ENCODE measurements around the gene HUNK.
"Not testable (repeated sequence)": the region's sequence is repeated elsewhere in the genome, so short reads cannot be mapped to it uniquely, and the experiment has no call there.

DNA sequence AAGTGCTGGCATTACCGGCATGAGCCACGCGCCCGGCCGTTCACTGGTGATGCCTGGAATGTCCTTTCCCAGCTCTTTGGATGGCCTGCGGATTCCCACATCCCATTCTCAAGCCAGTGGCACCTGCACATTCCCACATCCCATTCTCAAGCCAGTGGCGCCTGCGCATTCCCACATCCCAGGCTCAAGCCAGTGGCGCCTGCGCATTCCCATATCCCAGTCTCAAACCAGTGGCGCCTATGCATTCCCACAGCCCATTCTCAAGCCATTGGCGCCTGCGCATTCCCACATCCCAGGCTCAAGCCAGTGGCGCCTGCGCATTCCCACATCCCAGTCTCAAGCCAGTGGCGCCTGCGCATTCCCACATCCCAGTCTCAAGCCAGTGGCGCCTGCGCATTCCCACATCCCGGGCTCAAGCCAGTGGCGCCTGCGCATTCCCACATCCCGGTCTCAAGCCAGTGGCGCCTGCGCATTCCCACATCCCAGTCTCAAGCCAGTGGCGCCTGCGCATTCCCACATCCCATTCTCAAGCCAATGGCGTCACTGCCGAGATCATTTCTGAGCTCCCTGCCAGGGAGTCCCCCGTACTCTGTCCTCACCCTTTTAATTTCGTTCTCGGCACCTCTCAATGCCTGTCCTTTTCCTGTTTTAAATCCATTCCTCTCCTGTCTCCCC is 74.2 kb downstream of the HUNK start:
- TF ChIP-seq EZH2 (IDR thresholded peaks at IDR 0.05; ENCODE audit: insufficient read depth, poor library complexity, severe bottlenecking); EZH2phosphoT487 (IDR thresholded peaks at IDR 0.05; ENCODE audit: insufficient read depth, low read depth): not testable (repeated sequence)
